Esophagus muscularis mucosa (tissue), 3 donors: Measurements from ENCODE around the gene GSK3B.

Experiments used
- CTCF ChIP-seq, 3 experiments: fragments of 200-600 bp in 2 of 3; fragments of 450-650 bp in 1 of 3; sonication (generic) in 2 of 3; IDR thresholded peaks; one replicate each; pipeline ENCODE4 v1.5.1; 2017 to 2019; ENCODE audit warnings: antibody characterized with exemption in 3 of 3, mild to moderate bottlenecking in 2 of 3, moderate library complexity in 1 of 3
- POLR2AphosphoS5 ChIP-seq, 2 donors: sonication (generic); formaldehyde crosslinking; IDR thresholded peaks; one replicate each; pipeline ENCODE4 v1.6.1; 2017; ENCODE audit warnings: antibody characterized with exemption in 2 of 2

- no peak for TF ChIP-seq CTCF (IDR thresholded peaks at IDR 0.05)
- no peak for TF ChIP-seq POLR2AphosphoS5 (IDR thresholded peaks at IDR 0.05)
These were observed 138.3 kb downstream of the GSK3B start for GRCh38 chr3:119955972-119956371.
